HG03175 (cell line): Measurements from ENCODE around the gene ULK4.

Source experiments
- ATAC-seq: cut with Tn5 transposase; IDR thresholded peaks from one replicate; pipeline ENCODE4 v1.9.1; 2021; ENCODE audit warnings: mild to moderate bottlenecking, moderate library complexity; ENCODE audit not compliant: unreplicated experiment

Gene ULK4

GRCh38 chr3:41328926-41329325 is 633.0 kb downstream of the ULK4 start:
- no peak for ATAC-seq

DNA sequence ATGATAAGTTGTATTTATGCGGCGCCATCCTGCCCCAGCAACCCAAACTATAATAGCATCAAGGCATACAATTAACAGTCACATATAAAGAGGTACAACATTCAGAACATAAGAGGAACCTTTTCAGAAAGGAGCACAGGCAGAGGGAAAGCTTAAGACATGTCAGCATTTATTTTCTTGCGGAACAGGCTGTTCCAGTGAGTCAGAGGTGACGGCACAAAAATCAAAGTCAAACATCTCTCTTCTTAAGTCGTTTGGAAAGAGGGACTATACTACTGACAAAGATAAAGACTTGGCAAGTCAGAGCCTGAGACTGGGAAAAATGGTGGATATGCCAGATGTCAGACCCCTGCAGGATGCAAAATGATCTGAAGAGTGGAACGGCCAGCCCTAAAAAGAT is 634.2 kb downstream of the ULK4 start:
- ATAC-seq, result no peak

GRCh38 chr3:41324156-41324475 is 637.8 kb downstream of the ULK4 start:
- ATAC-seq, result no peak

GRCh38 chr3:41323467-41324155 is 638.3 kb downstream of the ULK4 start:
- ATAC-seq, result no peak

- ATAC-seq, result no peak
These were observed 640.3 kb downstream of the ULK4 start for GRCh38 chr3:41321642-41321980.

GRCh38 chr3:41320953-41321641 is 640.8 kb downstream of the ULK4 start:
- ATAC-seq, result no peak

GRCh38 chr3:41318520-41318919 is 643.4 kb downstream of the ULK4 start:
- ATAC-seq, result no peak

DNA sequence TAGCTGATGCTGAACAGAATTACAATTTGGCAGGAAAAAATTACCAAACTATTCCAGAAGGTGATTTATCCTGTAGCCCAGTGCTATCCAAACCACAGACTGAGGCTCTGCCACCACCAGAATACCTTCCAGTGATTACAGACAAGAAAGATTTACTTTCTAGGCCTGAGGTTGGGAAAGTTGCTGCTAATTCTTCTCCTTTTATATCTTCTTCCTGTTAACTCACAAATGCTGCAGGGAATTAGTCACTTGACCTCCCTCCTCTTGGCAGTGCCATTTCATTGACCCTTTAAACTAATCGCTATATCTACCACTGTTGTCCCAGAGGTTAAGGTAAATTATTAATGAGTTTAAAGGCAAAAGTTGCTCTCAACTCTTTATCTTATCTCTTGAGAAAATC is 644.2 kb downstream of the ULK4 start:
- ATAC-seq, result no peak

DNA sequence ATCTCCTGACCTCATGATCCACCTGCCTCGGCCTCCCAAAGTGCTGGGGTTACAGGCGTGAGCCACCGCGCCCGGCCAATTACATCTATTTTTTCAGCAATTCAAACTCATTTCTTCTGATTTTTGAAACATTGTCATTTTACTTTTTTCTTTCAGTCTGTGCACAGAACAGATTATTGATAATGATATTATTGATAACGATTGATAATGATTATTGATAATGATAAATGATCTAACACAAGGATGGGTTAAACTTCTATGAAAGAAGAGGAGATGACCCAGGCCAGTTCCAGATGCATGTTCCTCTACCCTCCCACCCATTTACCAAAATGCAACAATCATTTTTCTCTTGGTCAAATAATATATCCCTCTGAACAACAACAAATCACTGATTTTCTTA is 644.6 kb downstream of the ULK4 start:
- no peak for ATAC-seq

DNA sequence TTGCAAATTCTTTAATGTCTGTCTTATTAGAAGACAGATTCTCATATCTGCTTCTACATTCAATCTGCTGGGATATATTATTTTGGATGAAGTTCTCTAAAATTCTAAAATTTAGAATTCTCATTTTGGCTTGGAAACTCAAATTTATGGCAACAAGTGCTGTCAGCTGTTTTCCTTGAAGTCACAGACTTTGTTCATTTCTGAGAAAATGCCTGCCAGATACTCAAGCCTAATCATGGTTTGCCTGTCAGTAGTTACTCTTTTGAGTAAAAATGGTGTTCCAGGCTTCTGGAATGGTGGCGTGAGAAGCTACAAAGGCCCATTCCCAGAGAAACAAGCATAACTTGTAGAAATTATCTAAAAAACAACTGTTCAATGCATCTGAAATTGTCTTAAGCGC is 646.8 kb downstream of the ULK4 start:
- no peak for ATAC-seq

GRCh38 chr3:41308119-41308518 is 653.8 kb downstream of the ULK4 start:
- ATAC-seq, result no peak

DNA sequence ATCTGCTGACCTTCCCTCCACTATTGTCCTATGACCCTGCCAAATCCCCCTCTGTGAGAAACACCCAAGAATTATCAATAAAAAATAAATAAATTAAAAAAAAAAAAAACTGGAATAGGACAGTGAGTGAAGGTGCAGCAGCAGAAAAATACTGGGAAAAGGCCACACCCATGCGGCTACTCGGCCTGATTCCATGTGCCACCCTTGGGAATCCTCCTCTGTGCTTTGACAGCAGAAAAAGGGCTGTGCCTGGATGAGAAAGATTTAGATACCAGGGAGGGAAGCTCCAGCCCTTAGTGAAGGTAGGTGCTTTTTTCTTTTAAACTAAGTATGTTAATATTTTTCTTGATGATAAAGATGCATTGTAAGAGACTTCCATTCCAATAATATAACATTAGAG is 654.8 kb downstream of the ULK4 start:
- no peak for ATAC-seq

DNA sequence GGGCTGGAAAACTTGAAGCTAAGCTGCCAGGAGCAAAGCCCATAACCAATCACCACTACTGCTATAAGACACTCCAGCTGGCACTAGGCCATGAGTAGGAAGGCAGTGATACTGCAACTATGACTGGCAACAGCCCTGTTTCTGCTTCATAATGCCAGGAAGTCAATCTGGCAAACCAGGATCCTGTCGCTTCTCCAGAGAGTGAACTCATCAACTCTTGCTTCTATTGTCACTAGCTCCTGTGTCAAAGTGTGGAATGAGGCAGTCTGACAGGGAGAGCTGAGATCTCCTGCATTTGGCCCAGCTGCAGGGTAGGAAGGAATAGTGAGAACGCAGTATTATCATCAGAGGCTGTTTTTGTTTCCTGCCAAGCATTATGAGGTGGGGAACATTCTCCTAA is 657.3 kb downstream of the ULK4 start:
- no peak for ATAC-seq

- no peak for ATAC-seq
These were observed 659.6 kb downstream of the ULK4 start for GRCh38 chr3:41302295-41302694.

DNA sequence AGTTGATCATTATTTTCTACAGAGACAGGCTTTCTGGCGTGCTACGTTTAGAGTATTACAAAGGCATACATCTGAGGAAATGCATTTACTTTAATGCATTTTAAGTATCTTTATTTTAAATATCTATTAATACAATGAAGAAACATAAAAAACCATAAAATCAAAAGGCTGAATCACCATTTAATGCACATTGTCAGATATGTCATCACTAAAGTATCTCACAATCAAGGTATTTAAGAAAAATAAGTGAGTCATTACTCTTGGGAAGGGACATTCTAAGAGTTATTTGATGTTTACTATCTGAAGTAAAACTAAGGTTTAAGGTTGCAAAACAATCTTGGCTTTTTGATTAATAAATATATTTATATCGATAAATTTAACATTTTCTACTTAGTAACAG is 660.4 kb downstream of the ULK4 start:
- ATAC-seq, result no peak

DNA sequence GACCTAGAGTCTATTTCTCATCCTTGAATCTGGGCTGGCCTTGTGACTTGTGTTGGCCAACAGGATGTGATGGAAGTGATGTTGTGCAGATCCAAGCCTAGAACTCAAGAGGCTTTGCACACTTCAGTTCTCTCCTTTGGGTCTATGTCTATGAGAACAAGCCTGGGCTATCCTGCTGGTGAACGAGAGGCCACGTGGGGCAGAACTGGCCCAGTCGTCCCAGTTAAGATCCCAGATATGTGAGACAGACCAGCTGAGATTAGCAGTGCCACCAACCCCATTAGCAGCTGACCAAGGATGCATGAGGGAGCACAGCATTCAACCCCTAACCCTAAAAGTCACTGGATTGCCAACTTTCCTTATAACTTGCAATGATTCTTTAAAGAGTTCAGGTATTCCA is 662.9 kb downstream of the ULK4 start:
- ATAC-seq, result no peak

- no peak for ATAC-seq
These were observed 664.2 kb downstream of the ULK4 start for GRCh38 chr3:41297750-41298149.

DNA sequence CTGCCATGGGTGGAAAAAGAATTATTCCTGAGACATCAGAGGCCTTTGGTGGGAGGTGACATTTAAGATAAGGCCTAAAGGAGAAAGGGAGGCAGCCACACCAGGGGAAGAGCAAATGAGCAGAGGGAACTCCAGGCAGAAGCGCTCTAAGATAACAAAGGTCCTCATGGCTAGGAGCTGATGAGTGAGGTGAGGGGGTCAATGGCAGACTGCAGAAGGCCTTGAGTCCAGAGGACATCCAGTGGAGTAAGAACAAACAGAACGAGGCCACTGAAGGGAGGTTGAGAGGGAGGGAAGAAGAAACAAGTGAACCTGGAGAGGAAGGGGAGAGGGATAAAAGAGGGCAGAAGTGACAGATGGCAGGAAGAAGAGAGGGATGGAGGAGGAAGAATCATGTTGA is 665.3 kb downstream of the ULK4 start:
- no peak for ATAC-seq

DNA sequence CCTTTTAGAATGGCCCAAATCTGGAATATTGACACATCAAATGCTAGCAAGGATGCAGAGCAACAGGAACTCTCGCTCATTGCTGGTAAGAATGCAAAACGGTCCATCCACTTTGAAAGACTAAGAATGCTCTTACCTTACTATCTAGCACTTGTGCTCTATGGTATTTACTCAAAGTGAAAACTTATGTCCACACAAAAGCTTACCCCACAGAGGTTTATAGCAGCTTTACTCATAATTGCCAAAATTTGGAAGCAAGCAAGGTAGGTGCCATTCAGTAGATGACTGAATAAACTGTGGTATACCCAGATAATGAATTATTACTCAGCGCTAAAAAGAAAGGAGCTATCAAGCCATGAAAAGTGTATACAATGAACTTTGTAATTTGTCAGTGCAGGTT is 666.2 kb downstream of the ULK4 start:
- no peak for ATAC-seq

DNA sequence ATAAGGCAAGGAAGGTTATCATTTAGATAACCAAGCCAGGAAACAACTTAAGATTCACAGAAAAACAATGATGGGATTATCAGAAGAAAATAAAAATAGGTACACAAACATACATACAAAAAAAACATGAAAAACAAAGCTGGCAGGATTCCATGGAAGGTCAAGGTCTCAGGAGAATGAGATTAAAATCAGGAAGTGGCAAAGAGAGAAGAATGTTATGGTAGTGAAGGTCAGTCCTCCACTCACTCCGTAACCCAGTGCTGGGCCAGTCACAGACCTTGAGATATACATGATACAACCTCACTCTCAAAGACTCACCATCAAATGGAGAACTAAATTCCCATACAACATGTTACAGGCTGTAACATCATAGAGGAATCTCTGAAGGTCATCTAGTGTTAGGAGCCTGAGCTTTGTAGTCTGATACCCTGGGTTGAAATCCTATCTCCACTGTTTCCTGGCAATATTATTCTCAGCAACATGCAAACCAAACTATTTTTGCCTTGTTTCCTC is 668.7 kb downstream of the ULK4 start:
- no peak for ATAC-seq

DNA sequence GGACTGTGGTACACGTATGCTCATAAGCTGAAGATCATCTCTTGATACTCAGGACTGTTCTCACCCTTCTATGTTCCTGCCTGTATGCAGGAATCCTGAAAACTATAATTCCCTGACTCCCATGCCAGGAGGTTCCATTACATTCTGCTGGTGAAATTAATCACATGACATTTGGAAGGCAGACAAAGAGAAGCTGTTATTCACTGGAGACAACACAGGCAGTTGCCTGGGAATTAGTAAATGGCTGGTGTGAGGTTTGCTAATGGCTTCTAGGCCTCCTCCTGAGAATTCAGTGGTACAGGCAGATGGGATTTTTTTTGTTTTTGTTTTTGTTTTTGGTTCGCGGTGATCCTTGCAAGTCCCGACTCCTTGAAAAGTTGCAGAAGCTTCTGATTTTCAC is 671.2 kb downstream of the ULK4 start:
- ATAC-seq, result no peak

- ATAC-seq, result no peak
These were observed 671.6 kb downstream of the ULK4 start for GRCh38 chr3:41290306-41290705.

- no peak for ATAC-seq
These were observed 673.1 kb downstream of the ULK4 start for GRCh38 chr3:41288785-41289184.
